A172 (cell line): ENCODE results near the gene HNRNPC. TPM values are rescaled to one million over a fixed set of nuclear protein-coding genes. Genes with fewer than 3 reads are reported as not detected.
"Not testable (repeated sequence)": the region's sequence is repeated elsewhere in the genome, so short reads cannot be mapped to it uniquely, and the experiment has no call there.

Source experiments
- DNase-seq: peaks from one replicate; pipeline ENCODE4 v3.0.0-alpha.2; 2015; ENCODE audit warnings: low spot score
- total RNA-seq: library from RNA; depleted of rRNA; stranded (reverse); fragments of >200 nt; shearing (Covaris generic); gene quantifications from 2 replicates; pipeline ENCODE4 v1.2.3, GENCODE V29; 2014

HNRNPC gene
- total RNA-seq, 1 experiment from 2014 or later, result 922 TPM

DNA sequence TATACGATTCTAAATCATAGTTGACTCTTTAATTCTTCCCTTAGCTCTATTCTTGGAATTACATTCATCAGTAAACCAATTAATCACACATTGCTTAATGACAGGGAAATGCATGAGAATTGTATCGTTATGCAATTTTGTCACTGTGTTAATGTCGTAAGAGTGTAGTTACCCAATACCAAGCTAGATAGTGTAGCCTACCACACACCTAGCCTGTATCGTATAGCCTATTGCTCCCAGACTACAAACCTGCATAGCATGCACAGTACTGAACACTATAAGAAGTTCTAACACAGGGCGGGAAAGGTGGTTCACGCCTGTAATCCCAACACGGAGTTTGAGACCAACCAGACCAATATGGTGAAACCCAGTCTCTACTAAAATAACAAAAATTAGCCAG is 24.7 kb downstream of the HNRNPC start:
- DNase-seq, result no peak

DNA sequence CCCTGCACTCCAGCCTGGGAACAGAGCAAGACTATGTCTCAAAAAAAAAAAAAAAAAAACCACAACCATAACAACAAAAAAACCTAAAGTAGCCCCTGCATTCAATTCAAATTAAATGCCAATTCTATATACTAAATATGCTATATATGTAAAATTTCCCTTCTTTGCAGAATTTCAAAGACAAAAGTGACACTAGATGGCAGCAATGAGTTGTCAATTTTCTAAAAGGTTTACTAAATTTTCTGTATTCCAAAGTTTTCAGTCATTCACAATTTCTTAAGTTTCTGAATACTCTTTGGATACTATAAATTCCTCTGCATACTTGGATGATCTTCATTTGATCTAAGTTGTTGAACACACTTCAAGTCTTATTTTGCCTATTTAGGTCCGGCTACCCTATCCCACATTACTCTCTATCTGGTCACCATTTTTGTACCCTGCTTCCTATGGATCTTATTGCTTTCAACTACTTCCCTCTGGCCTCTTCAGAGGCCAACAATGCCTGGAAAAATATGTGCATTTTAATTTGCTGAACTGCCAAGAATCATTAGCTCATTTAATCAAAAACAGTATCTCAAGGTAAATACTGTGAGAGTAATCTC is 27.9 kb downstream of the HNRNPC start:
- no peak for DNase-seq

DNA sequence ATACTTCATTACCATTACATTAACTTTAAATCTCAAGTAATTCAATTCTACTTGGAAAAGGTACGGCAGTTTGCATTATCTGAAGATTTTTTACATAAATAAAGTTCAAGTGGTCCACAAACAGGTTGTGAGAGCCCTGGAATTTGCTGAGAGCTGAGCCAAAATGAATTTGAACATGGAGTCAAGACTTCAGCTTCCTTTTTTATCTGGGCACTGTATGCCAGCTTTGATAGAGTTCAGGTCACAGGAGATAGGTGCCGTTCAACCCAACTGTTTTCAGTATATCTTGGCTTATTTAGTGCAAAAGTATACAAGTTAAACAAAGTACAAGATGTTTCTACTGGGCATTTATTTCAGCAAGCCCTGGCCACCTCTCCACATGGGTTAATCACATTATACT is 28.8 kb downstream of the HNRNPC start:
- DNase-seq, result no peak

- no peak for DNase-seq
These were observed 30.3 kb downstream of the HNRNPC start for GRCh38 chr14:21238823-21239518.

DNA sequence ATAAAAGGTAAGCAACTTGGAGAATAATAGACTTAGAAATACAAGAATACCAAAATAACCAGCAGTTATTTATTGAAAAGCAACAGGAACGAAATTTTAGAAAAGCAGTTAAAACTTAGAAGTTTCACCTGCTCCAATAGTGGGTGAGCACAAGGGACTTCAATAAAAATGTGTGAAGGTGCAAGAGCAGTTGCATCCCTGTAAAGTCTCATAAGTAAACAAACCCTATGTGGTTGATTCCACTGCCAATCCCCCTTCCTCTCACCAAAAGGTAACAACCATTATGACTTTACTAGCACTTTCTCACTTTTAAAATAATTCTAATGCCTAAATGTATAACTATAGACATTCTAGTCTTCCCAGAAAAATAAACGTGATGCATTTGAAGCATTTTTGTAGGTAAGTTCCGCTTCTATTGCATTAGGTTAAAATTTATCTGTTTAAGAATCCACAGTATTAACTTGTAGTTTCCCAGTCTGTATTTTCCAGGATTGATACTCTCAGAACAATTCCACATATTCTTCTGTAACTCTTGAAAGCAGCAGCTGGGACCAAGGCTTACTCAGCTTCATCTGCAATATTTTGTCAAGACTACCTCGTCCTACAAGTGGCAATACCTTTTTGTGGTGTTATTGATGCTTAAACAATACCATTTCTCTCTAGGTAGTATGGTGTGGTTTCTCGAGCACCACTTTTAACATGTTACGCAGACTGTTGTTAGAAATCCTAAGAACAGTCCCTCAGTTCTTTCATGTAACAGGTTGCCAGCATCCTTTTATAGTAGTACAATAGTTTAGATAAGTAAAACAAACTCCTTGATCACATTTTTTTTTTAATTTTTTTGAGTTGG is 32.1 kb downstream of the HNRNPC start:
- no peak for DNase-seq

DNA sequence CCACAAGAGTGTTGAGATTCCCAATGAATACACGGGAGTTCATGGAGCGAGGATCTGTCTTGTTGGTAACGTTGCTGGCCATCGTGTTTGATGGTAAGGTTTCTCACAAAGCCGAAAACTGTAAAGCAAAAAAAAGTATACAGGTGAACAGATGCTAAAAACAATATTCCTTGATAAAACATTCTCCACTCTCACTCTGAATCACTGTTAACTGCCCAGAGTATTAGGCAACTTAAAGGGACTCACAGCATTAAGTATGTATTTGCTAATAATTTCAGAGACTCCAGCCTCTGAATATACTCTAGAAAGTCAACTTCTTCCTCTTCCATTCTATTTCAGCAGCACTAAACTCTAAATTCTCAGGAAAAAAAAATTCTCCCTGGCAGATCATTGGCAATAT is 35.1 kb downstream of the HNRNPC start:
- no peak for DNase-seq

GRCh38 chr14:21233457-21234076 is 35.7 kb downstream of the HNRNPC start:
- no peak for DNase-seq

GRCh38 chr14:21231020-21231652 is 38.1 kb downstream of the HNRNPC start:
- DNase-seq, result no peak

DNA sequence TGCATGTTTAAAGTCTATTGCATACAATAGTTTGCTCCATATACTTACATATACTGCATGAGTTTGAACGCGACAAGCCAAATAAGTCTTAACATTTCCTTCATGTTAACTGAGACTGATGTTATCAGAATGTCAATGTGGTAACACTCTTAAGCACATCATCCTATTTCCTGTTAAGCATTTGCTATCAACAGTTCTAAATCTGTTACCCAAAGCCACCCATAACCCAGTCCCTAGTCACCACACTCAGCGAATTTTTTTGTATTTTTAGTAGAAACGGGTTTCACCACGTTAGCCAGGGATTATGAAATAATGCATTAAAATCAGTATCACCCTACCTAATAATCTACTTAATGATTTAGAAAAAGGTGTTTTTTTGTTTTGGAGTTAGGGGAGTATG is 39.4 kb downstream of the HNRNPC start:
- DNase-seq, result no peak

GRCh38 chr14:21227981-21228380 is 41.3 kb downstream of the HNRNPC start:
- DNase-seq, result no peak

GRCh38 chr14:21227150-21227549 is 42.1 kb downstream of the HNRNPC start:
- DNase-seq, result no peak

DNA sequence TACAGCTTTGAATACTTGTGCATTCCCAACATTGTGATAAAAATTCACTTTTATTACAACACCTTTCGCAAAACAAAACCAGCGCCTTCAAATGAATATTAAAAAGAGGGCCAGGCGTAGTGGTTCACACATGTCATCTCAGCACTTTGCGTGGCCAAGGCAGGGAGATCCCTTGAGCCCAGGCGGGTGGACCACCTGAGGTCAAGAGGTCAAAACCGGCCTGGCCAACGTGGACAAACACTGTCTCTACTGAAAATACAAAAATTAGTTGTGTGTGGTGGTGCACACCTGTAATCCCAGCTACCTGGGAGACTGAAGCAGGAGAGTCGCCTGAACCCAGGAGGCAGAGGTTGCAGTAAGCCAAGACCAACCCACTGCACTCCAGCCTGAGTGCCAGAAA is 42.8 kb downstream of the HNRNPC start:
- no peak for DNase-seq

DNA sequence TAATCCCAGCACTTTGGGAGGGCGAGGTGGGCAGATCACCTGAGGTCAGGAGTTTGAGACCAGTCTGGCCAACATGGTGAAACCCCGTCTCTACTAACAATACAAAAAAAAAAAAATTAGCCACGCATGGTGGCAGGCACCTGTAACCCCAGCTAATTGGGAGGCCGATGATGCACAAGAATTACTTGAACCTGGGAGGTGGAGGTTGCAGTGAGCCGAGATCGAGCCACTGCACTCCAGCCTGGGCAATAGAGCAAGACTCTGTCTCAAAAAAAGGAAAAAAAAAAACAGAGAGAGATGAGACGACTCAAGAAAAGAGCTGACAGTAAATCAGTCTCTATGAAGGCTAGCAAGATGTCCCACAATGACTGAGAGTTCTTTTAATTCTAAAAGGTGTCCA is 44.1 kb downstream of the HNRNPC start:
- not testable (repeated sequence) for DNase-seq

DNA sequence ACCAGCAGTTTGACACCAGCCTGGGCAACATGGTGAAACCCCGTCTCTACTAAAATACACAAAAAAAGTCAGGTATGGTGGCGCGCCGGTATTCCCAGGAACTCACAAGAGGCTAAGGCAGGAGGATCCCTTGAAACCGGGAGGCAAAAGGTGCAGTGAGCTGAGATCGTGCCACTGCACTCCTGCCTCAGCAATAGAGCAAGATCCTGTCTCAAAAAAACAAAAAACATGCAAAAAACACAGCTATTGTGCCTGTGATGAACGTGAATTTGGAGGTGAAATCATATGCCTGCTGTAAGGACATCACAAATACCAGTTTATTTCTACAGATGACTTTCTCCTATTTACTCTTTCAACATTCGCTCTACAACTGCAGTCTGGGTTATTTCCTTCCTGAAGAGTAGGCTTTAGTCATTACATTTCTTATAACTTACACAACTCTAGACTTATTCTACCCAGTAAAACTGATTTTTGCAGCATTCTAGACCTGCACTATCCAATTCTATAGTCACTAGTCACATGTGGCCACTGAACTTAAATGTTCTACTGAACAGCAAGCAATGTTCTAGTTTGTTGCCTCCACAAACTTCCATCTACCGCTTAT is 48.3 kb downstream of the HNRNPC start:
- DNase-seq, result no peak

DNA sequence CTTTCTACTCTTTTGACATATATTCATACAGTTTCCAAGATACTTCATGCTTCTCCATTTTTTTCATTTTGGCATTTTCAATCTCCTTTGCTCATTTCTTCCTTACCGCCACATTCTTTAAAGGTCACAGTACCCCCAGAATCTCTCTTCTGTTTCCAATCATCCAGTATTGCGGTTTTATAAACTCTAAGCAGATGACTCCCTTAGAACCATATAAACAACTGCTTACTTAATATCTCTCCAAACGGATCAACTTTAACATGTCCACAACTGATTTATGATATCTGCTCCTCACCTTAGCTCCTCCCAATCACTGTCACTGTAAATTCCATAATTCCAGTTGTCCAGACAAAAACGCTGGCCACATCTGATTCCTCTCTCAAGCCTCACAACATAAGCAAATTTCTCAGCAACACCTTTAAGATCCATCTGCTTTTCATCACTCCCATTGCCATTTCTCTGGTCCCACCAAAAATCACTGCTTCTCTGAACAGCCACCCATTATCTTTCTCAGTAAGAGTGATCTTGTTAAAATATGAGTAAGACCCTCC is 49.6 kb downstream of the HNRNPC start:
- DNase-seq, result no peak

- DNase-seq, result no peak
These were observed 50.1 kb downstream of the HNRNPC start for GRCh38 chr14:21219120-21219519.

DNA sequence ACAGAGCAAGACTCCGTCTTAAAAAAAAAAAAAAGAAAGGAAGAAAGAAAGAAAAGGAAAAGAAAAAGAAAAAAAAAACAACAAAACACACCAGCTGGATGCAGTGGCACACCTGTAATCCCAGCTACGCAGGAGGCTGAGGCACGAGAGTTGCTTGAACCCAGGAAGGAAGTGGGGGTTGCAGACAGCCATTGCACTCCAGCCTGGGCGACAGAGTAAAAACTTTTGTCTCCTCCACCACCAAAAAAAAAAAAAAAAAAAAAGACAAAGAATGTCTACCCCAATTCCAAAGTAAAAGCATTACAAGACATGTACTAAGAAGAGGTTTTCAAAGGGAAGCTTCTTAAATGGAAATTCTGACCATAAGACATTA is 53.4 kb downstream of the HNRNPC start:
- no peak for DNase-seq

DNA sequence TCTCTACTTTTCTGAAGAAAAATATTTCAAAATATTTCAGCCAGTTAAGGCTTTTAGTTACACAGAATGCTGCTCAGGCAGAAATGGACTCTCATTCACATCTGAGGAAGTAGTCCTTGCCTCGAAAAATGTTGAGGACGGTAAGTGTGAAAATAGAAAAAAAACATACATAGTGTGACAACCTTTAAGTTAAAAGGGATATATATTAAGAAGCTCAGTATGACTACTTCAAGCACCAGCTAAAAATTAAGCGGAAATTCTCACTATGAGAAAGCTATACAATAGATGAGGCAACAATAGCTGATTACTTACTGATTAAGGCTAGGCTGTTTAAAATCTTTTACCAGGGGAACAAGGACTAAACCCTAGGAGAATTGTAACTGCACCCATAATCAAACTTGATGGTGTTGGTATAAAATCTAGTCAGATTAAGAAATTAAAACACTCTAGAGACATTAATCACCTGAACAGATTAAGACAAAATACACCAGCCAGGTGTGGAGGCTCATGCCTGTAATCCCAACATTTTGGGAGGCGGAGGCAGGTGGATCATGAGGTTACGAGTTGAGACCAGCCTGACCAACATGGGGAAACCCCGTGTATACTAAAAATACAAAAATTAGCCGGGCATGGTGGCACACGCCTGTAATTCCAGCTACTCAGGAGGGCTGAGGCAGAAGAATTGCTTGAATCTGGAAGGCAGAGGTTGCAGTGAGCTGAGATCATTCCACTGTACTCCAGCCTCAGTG is 53.9 kb downstream of the HNRNPC start:
- no peak for DNase-seq

- no peak for DNase-seq
These were observed 55.6 kb downstream of the HNRNPC start for GRCh38 chr14:21213652-21214051.

DNA sequence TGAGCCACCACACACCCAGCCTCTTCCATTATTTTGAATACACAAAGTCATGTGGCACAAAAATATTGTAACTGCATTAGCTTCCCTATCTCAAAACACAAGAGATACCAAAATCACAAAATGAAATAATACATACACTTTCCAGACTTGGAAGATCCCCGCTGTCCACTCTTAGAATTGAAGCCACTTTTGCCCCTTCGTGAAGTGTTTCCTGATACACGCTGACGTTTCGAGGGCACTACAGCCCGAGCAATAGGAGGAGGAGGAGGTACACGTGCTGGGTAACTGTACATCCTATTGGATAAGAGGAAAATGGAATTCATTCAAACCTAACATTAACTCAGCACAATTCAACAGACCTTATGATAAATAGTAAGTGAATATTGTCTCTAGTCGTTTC is 56.4 kb downstream of the HNRNPC start:
- not testable (repeated sequence) for DNase-seq

GRCh38 chr14:21211509-21211908 is 57.7 kb downstream of the HNRNPC start:
- DNase-seq, result no peak
